ENCODE data around the gene NIN. TPM values are rescaled to one million over a fixed set of nuclear protein-coding genes. Genes with fewer than 3 reads are reported as not detected.
"Not testable (repeated sequence)": the region's sequence is repeated elsewhere in the genome, so short reads cannot be mapped to it uniquely, and the experiment has no call there.

Gene NIN
- total RNA-seq, 3 donors from 2014 or later (not counting 1 experiment from before 2014, with no cell fraction given) = 90.8 to 127 (median 118) TPM

- H3K4me3 Mint-ChIP-seq = no peak overlapping the region
- intact Hi-C loops (cut with micrococcal nuclease) = no loop called here
- TF ChIP-seq CTCF (IDR thresholded peaks at IDR 0.05) = no peak
- no peaks in the 10 kb centered on the region for H3K9me3 Mint-ChIP-seq
- Histone ChIP-seq H3K4me3 (ENCODE audit: low read length) (no peak overlapping the region), H3K27me3 (ENCODE audit: control insufficient read depth, insufficient read depth, low read length) (no peaks in the 10 kb centered on the region), H3K36me3 (ENCODE audit: control insufficient read depth, insufficient read depth, low read length) (no peaks in the 10 kb centered on the region), H3K4me1 (ENCODE audit: control insufficient read depth, insufficient read depth, low read length) (no peaks in the 10 kb centered on the region), H3K9me3 (ENCODE audit: control insufficient read depth, insufficient read depth, low read length) (no peaks in the 10 kb centered on the region), H3K27ac (ENCODE audit: low read length) (no peak overlapping the region)
- no peaks in the 10 kb centered on the region for H3K36me3 Mint-ChIP-seq
- peaks cover 9% of the 10 kb centered on the region in 2 donors for H3K27me3 Mint-ChIP-seq (ENCODE audit: low read depth in 2 of 2)
- DNase-seq = no peak
- no peak overlapping the region for H3K27ac Mint-ChIP-seq
- WGBS (ENCODE audit: insufficient coverage) = 96% methylated on average over 26 of the region's 26 CpGs
- no peaks in the 10 kb centered on the region for H3K4me1 Mint-ChIP-seq
- no peak for ATAC-seq
Observed at GRCh38 chr14:50704454-50705010, 126.4 kb downstream of the NIN start.

- no peaks in the 10 kb centered on the region for H3K4me1 Mint-ChIP-seq
- DNase-seq (no peak), ATAC-seq (no peak)
- no peak for TF ChIP-seq CTCF (IDR thresholded peaks at IDR 0.05)
- H3K27me3 ChIP-seq (ENCODE audit: control insufficient read depth, insufficient read depth, low read length) = no peaks in the 10 kb centered on the region
- intact Hi-C loops (cut with micrococcal nuclease) = no loop called here
- no peak overlapping the region for H3K27ac Mint-ChIP-seq
- H3K27me3 Mint-ChIP-seq (ENCODE audit: low read depth in 2 of 2) = peaks cover 20 to 25% of the 10 kb centered on the region in 2 donors
- H3K4me3 ChIP-seq (ENCODE audit: low read length) = no peak overlapping the region
- WGBS (ENCODE audit: insufficient coverage) = no CpG with 5 or more reads among the region's 4 CpGs
- peaks cover 0 to 3% of the 10 kb centered on the region in 2 donors for H3K9me3 Mint-ChIP-seq
- H3K4me1 ChIP-seq (ENCODE audit: control insufficient read depth, insufficient read depth, low read length) = no peaks in the 10 kb centered on the region
- H3K9me3 ChIP-seq (ENCODE audit: control insufficient read depth, insufficient read depth, low read length) = peaks cover 4% of the 10 kb centered on the region
- no peaks in the 10 kb centered on the region for H3K36me3 Mint-ChIP-seq
- no peak overlapping the region for H3K27ac ChIP-seq (ENCODE audit: low read length)
- H3K36me3 ChIP-seq (ENCODE audit: control insufficient read depth, insufficient read depth, low read length) = no peaks in the 10 kb centered on the region
- no peak overlapping the region for H3K4me3 Mint-ChIP-seq
Observed at GRCh38 chr14:50697659-50698290, 133.2 kb downstream of the NIN start.

DNA sequence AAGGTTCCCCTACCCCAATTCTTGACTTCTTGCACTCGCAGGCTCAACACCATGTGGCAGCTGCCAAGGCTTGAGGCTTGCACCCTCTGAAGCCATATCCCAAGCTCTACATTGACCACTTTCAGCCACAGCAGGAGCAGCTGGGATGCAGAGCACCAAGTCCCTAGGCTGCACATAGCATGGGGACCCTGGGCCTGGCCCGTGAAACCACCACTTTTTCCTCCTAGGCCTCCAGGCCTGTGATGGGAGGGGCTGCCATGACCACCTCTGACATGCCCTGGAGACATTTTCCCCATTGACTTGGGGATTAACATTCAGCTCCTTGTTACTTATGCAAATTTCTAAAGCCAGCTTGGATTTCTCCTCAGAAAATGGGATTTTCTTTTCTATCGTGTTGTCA, 136.7 kb downstream of the NIN start:
- H3K27me3 ChIP-seq (ENCODE audit: control insufficient read depth, insufficient read depth, low read length); H3K4me1 ChIP-seq (ENCODE audit: control insufficient read depth, insufficient read depth, low read length); ATAC-seq; H3K36me3 Mint-ChIP-seq; H3K27ac ChIP-seq (ENCODE audit: low read length); H3K36me3 ChIP-seq (ENCODE audit: control insufficient read depth, insufficient read depth, low read length); H3K4me1 Mint-ChIP-seq; intact Hi-C loops (cut with micrococcal nuclease); H3K27ac Mint-ChIP-seq; H3K4me3 ChIP-seq (ENCODE audit: low read length); H3K4me3 Mint-ChIP-seq; DNase-seq; H3K9me3 ChIP-seq (ENCODE audit: control insufficient read depth, insufficient read depth, low read length); H3K9me3 Mint-ChIP-seq: not testable (repeated sequence)
- 99% methylated on average over 3 of the region's 3 CpGs for WGBS (ENCODE audit: insufficient coverage)
- peaks cover 13% of the 10 kb centered on the region in 2 donors for H3K27me3 Mint-ChIP-seq (ENCODE audit: low read depth in 2 of 2)

DNA sequence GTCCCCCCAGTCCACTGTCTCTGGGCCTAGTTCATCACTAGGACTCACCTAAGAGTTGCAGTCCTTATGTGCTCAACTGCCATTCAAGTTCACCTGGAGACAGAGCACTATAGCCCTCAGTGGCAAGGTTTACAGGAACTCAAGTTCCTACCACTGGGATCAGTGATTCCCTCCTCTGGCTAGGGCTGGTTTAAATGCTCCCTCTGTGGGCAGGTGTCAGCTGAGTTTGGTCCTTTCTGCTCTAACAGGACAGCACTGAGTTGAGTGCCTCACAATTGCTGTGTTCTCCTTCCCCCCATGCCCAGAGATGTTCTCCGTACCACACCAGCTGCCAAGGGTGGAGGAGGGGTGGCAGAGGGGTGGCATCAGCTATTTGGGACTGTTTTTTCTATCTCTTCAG, 142.1 kb downstream of the NIN start:
- Histone ChIP-seq H3K4me3 (ENCODE audit: low read length) (no peak overlapping the region), H3K27me3 (ENCODE audit: control insufficient read depth, insufficient read depth, low read length) (no peaks in the 10 kb centered on the region), H3K9me3 (ENCODE audit: control insufficient read depth, insufficient read depth, low read length) (no peaks in the 10 kb centered on the region), H3K4me1 (ENCODE audit: control insufficient read depth, insufficient read depth, low read length) (no peaks in the 10 kb centered on the region), H3K27ac (ENCODE audit: low read length) (no peak overlapping the region), H3K36me3 (ENCODE audit: control insufficient read depth, insufficient read depth, low read length) (no peaks in the 10 kb centered on the region)
- H3K36me3 Mint-ChIP-seq = no peaks in the 10 kb centered on the region
- H3K4me1 Mint-ChIP-seq = no peaks in the 10 kb centered on the region
- no peak overlapping the region for H3K27ac Mint-ChIP-seq
- H3K4me3 Mint-ChIP-seq = no peak overlapping the region
- peaks cover 0 to 7% of the 10 kb centered on the region in 2 donors for H3K9me3 Mint-ChIP-seq
- ATAC-seq (no peak), DNase-seq (no peak)
- no peak for TF ChIP-seq CTCF (IDR thresholded peaks at IDR 0.05)
- WGBS (ENCODE audit: insufficient coverage) = 100% methylated on average over 1 of the region's 1 CpG
- intact Hi-C loops (cut with micrococcal nuclease) = no loop called here
- H3K27me3 Mint-ChIP-seq (ENCODE audit: low read depth in 2 of 2) = peaks cover 9 to 16% of the 10 kb centered on the region in 2 donors
